Measurements from ENCODE around the gene RPTOR. TPM values are rescaled to one million over a fixed set of nuclear protein-coding genes. Genes with fewer than 3 reads are reported as not detected.
A peak's percentile ranks its signal among the peaks of the same experiment; 100 is the strongest.

The RPTOR gene
- total RNA-seq, 1 donor from 2014 or later: 32.0 TPM

- FAIRE-seq (no peak), DNase-seq (ENCODE audit: low read depth) (no peak)
- Mint-ChIP-seq H3K4me1 (ENCODE audit: low read depth, unreplicated experiment) (peaks cover 15% of the 10 kb centered on the region), H3K27me3 (ENCODE audit: low read depth, unreplicated experiment) (peaks cover 43% of the 10 kb centered on the region), H3K27ac (ENCODE audit: unreplicated experiment) (no peak overlapping the region), H3K9me3 (ENCODE audit: unreplicated experiment) (no peaks in the 10 kb centered on the region), H3K36me3 (ENCODE audit: low read depth, unreplicated experiment) (no peaks in the 10 kb centered on the region), H3K4me3 (ENCODE audit: unreplicated experiment) (no peak overlapping the region)
- no peaks in the 10 kb centered on the region for H3K79me2 ChIP-seq (ENCODE audit: insufficient read depth, low read length)
- no peaks in the 10 kb centered on the region for H3K9me3 ChIP-seq (ENCODE audit: insufficient read depth, low read depth, low read length)
- H3K4me3 ChIP-seq (ENCODE audit: insufficient read depth, low read depth, low read length): no peak overlapping the region
- no peaks in the 10 kb centered on the region for H3K36me3 ChIP-seq (ENCODE audit: insufficient read depth, low read length)
- H3K4me1 ChIP-seq (ENCODE audit: insufficient read depth, low read length): peaks cover 30% of the 10 kb centered on the region
- no peak overlapping the region for H3K27ac ChIP-seq (ENCODE audit: low read depth, low read length)
- no peaks in the 10 kb centered on the region for H4K20me1 ChIP-seq (ENCODE audit: insufficient read depth, low read length)
- H3K4me2 ChIP-seq (ENCODE audit: low read length): no peak overlapping the region
- TF ChIP-seq CTCF (IDR thresholded peaks at IDR 0.05; ENCODE audit: insufficient read depth, low read depth, low read length): no peak
- no peak for TF ChIP-seq EZH2 (IDR thresholded peaks at IDR 0.05; ENCODE audit: insufficient read depth, low read length)
- no peak overlapping the region for H3K9ac ChIP-seq (ENCODE audit: low read length)
- no peak overlapping the region for H2AFZ ChIP-seq (ENCODE audit: low read depth, low read length)
- peaks cover 5% of the 10 kb centered on the region for H3K27me3 ChIP-seq (ENCODE audit: insufficient read depth, low read length)
These were observed 44.5 kb upstream of the RPTOR start for GRCh38 chr17:80499961-80500665.

- Mint-ChIP-seq H3K9me3 (ENCODE audit: unreplicated experiment) (no peaks in the 10 kb centered on the region), H3K4me3 (ENCODE audit: unreplicated experiment) (no peak overlapping the region), H3K4me1 (ENCODE audit: low read depth, unreplicated experiment) (peaks cover 18% of the 10 kb centered on the region), H3K27ac (ENCODE audit: unreplicated experiment) (no peak overlapping the region), H3K27me3 (ENCODE audit: low read depth, unreplicated experiment) (peaks cover 27% of the 10 kb centered on the region), H3K36me3 (ENCODE audit: low read depth, unreplicated experiment) (no peaks in the 10 kb centered on the region)
- H3K27me3 ChIP-seq (ENCODE audit: insufficient read depth, low read length): peaks cover 2% of the 10 kb centered on the region
- no peak for FAIRE-seq
- peak overlapping the region; percentile 24 for H3K9ac ChIP-seq (ENCODE audit: low read length)
- H3K4me1 ChIP-seq (ENCODE audit: insufficient read depth, low read length): peaks cover 35% of the 10 kb centered on the region
- no peaks in the 10 kb centered on the region for H4K20me1 ChIP-seq (ENCODE audit: insufficient read depth, low read length)
- no peaks in the 10 kb centered on the region for H3K36me3 ChIP-seq (ENCODE audit: insufficient read depth, low read length)
- H2AFZ ChIP-seq (ENCODE audit: low read depth, low read length): no peak overlapping the region
- TF ChIP-seq EZH2 (IDR thresholded peaks at IDR 0.05; ENCODE audit: insufficient read depth, low read length) (no peak), CTCF (IDR thresholded peaks at IDR 0.05; ENCODE audit: insufficient read depth, low read depth, low read length) (no peak)
- H3K27ac ChIP-seq (ENCODE audit: low read depth, low read length): peak overlapping the region; percentile 28
- peak; percentile 92 for DNase-seq (ENCODE audit: low read depth)
- H3K4me3 ChIP-seq (ENCODE audit: insufficient read depth, low read depth, low read length): no peak overlapping the region
- H3K79me2 ChIP-seq (ENCODE audit: insufficient read depth, low read length): no peaks in the 10 kb centered on the region
- H3K4me2 ChIP-seq (ENCODE audit: low read length): peak overlapping the region; percentile 47
- H3K9me3 ChIP-seq (ENCODE audit: insufficient read depth, low read depth, low read length): no peaks in the 10 kb centered on the region
These were observed 42.7 kb upstream of the RPTOR start for GRCh38 chr17:80501741-80502577.
